Upper lobe of right lung (tissue), 1 donor: Measurements from ENCODE around the gene AMDHD2. TPM values are rescaled to one million over a fixed set of nuclear protein-coding genes. Genes with fewer than 3 reads are reported as not detected.
"Not testable (repeated sequence)": the region's sequence is repeated elsewhere in the genome, so short reads cannot be mapped to it uniquely, and the experiment has no call there.

Source experiments
- ATAC-seq: fragments of 200-7000 bp; cut with Tn5 transposase; one replicate; pipeline ENCODE4 v1.9.1; 2020; ENCODE audit warnings: mild to moderate bottlenecking, moderate library complexity
- DNase-seq: peaks from one replicate; pipeline ENCODE4 v3.0.0-alpha.2; 2020
- H3K27ac ChIP-seq: fragments of 200-600 bp; one replicate; pipeline ENCODE4 v1.8.0; 2022
- H3K27me3 ChIP-seq: fragments of 200-600 bp; one replicate; pipeline ENCODE4 v1.8.0; 2022; ENCODE audit warnings: mild to moderate bottlenecking
- H3K36me3 ChIP-seq: fragments of 200-600 bp; one replicate; pipeline ENCODE4 v1.8.0; 2022
- H3K4me1 ChIP-seq: fragments of 200-600 bp; one replicate; pipeline ENCODE4 v1.8.0; 2022
- H3K4me3 ChIP-seq: fragments of 200-600 bp; one replicate; pipeline ENCODE4 v1.8.0; 2022; ENCODE audit warnings: mild to moderate bottlenecking
- H3K9me3 ChIP-seq: fragments of 200-600 bp; one replicate; pipeline ENCODE4 v1.8.0; 2022
- intact Hi-C: fragments of 100-400 bp; cut with DNase I; formaldehyde crosslinking; loops from one replicate; pipeline ENCODE4 v1.11.0; 2022
- total RNA-seq: library from RNA; stranded (reverse); fragmentation: NEBNext Ultra II Directional; extraction: Animal tissue kit (Norgen Biotek cat#: 25700); gene quantifications from one replicate; pipeline ENCODE4 v1.2.1, GENCODE V29; 2021
- TF ChIP-seq, protein P1 (sequence below): fragments of 200-600 bp; IDR thresholded peaks from one replicate; pipeline ENCODE4 v1.8.0; 2022; ENCODE audit warnings: antibody characterized with exemption
- donor health status: DM: no; HTN: yes; CAD: no; lungs with severe emphysema.

Gene AMDHD2
- total RNA-seq, 1 donor from 2014 or later, result 61.7 TPM

DNA sequence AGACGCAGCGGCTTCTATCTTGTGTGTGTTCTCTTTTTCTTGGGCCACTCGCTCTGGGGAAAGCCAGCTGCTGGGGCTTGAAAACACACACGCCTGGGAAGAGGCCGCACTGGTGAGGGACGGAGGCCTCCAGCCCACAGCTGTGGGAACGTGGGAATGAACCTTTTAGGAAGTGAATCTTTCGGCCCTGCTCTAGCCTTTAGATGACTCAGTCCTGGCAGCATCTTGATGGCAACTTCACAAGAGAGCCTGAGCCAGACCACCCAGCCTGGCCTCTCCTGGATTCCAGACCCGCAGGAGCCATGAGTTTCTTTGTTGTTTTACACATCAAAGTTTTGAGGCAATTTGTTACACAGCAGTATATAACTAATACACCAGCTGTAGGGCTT lies 15.4 kb downstream of the AMDHD2 start:
- Histone ChIP-seq H3K27me3 (no peaks in the 10 kb centered on the region), H3K27ac (peak overlapping the region; percentile 56), H3K36me3 (peaks cover 4% of the 10 kb centered on the region), H3K4me3 (no peak overlapping the region), H3K9me3 (no peaks in the 10 kb centered on the region), H3K4me1 (peaks cover 36% of the 10 kb centered on the region)
- no peak for ATAC-seq
- DNase-seq, result peak; percentile 69
- TF ChIP-seq, protein P1, sequence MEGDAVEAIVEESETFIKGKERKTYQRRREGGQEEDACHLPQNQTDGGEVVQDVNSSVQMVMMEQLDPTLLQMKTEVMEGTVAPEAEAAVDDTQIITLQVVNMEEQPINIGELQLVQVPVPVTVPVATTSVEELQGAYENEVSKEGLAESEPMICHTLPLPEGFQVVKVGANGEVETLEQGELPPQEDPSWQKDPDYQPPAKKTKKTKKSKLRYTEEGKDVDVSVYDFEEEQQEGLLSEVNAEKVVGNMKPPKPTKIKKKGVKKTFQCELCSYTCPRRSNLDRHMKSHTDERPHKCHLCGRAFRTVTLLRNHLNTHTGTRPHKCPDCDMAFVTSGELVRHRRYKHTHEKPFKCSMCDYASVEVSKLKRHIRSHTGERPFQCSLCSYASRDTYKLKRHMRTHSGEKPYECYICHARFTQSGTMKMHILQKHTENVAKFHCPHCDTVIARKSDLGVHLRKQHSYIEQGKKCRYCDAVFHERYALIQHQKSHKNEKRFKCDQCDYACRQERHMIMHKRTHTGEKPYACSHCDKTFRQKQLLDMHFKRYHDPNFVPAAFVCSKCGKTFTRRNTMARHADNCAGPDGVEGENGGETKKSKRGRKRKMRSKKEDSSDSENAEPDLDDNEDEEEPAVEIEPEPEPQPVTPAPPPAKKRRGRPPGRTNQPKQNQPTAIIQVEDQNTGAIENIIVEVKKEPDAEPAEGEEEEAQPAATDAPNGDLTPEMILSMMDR, result no peak
- intact Hi-C loops, result no loop called here

DNA sequence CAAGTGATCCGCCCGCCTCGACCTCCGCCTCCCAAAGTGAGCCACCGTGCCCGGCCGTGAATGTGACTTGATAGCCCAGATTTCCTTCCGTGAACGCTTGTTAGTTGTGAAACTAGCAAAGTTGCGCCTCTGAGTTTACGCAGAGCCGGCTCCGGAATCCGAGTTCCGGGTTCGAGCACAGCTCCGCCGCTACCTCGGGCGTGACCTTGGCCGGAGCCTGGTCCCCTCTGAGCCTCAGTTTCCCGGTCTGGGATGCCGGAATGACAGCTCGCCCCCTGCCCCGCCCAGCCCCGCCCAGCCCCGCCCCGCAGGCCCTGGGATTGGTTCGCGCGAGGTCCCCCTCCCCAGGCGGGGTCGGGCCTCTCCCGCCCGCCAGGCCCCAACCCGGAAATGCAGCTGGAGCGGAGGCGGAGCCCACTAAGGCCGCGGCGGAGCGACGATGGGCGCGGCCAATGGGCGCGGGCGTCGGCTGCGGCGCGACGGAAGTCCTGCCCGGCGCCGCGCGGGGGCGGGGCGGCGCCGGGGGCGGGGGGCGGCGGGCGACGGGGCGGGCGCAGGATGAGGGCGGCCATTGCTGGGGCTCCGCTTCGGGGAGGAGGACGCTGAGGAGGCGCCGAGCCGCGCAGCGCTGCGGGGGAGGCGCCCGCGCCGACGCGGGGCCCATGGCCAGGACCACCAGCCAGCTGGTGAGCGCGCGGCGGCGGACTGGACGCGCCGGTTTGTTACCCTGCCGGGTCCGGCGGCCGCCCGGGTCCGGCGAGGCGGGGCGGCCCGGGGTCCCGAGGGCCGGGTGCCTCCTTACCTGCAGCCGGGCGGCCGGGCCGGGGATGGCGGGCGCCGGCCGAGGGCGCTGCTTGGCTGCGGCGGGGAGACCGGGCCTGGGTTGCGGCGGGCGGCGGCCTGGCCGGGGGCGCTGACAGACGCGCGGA lies 17.5 kb downstream of the AMDHD2 start, which contains the start of gene PDPK1:
Gene PDPK1 (plus strand): TSS at position 571 of the 929 bp plus-strand sequence. CDS start 92 bp downstream, at position 663.
- Histone ChIP-seq H3K9me3 (no peaks in the 10 kb centered on the region), H3K4me3 (peak within 1 kb of the TSS; percentile 67), H3K4me1 (peaks cover 39% of the 10 kb centered on the region), H3K36me3 (peaks cover 4% of the 10 kb centered on the region), H3K27ac (peak within 1 kb of the TSS; percentile 87), H3K27me3 (no peaks in the 10 kb centered on the region)
- DNase-seq (peak; percentile 97), ATAC-seq (peak; percentile 93)
- TF ChIP-seq, protein P1, result no peak
- intact Hi-C loops, result no loop called here

DNA sequence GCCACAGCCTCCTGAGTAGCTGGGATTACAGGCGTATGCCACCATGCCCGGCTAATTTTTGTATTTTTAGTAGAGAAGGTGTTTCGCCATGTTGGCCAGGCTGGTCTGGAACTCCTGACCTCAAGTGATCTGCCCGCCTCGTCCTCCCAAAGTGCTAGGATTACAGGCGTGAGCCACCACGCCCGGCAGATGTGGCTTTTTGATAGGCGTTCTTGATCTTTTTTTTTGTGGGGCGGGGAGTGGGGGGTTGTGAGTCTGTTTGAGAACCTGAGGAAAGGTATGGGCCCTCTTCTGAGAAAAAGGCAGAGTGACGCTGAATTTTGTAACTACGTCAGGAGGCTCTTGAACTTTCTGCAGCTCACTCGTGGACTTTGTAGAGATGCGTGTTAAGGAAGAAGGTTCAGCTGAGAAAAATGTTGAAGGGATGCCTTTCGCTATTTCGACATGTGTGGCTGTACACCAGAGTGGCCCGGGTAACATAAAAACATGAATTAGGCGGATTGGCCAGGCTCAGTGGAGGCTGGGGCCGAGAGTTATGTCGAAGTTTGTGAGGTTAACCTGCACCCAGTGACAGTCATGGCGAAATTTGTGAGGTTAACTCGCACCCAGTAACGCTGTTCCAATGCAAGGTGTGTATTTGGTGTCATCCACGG lies 19.1 kb downstream of the AMDHD2 start:
- H3K9me3 ChIP-seq, DNase-seq, H3K36me3 ChIP-seq, ATAC-seq, H3K27ac ChIP-seq, intact Hi-C loops, H3K27me3 ChIP-seq: not testable (repeated sequence)
- Histone ChIP-seq H3K4me1 (peaks cover 39% of the 10 kb centered on the region), H3K4me3 (peak overlapping the region; percentile 53)

DNA sequence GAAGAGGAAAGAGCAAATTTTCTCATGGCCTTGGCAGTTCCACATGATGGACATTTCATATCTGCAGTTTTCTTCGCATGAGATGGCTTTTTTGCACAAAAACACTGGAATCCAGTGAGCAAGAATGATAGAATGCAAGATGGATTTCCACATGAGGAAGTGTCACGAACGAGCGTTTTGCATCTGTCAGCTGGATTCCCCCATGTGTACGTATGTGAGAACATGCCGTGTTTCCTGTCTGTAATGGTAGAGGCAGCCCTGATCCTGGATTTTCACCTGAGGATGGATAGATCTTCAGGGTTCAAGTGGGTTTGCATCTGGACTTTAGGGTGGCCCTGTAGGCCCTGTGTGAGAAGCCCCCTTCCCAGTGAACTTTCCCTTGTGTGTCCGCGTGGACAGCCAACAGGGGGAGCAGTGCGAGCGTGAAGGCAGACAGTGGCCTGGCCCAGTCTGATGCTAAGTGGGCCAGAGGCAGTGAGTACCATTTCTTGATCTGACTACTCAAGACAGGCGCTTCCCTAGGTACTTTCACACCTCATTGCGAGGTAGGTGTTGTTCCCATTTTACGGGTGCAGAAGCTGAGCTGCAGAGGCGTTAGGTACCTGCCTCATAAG lies 19.8 kb downstream of the AMDHD2 start:
- H3K4me3 ChIP-seq, H3K9me3 ChIP-seq, H3K27me3 ChIP-seq, ATAC-seq, H3K27ac ChIP-seq, H3K36me3 ChIP-seq, intact Hi-C loops: not testable (repeated sequence)
- TF ChIP-seq, protein P1, result peak; percentile 45
- peak; percentile 71 for DNase-seq
- peaks cover 39% of the 10 kb centered on the region for H3K4me1 ChIP-seq

DNA sequence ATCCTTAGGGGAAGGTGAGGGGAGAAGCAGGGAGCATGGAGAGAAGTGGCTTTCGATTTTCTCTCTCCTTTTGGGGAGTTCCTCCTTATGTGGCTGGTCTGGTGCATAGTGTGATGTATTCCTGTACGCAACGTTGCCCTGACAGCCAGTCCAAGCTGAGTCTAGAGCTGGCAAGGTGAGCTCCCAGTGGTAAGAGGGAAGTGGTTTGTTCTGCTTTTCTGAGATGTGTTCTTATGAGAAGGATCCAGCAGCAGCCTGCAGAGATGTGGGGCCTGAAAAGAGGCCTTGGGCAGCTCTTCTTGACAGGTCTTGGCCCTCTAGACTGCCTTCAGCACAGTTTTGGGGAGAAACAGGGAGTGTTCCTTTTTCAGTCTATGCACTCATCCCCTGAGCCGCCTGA lies 20.7 kb downstream of the AMDHD2 start:
- H3K9me3 ChIP-seq, H3K4me3 ChIP-seq, DNase-seq, H3K36me3 ChIP-seq, ATAC-seq, H3K27me3 ChIP-seq, H3K27ac ChIP-seq, intact Hi-C loops: not testable (repeated sequence)
- H3K4me1 ChIP-seq, result peaks cover 39% of the 10 kb centered on the region

GRCh38 chr16:2541409-2541808 lies 21.2 kb downstream of the AMDHD2 start:
- ATAC-seq, H3K4me3 ChIP-seq, H3K27ac ChIP-seq, H3K36me3 ChIP-seq, intact Hi-C loops, H3K9me3 ChIP-seq, H3K27me3 ChIP-seq: not testable (repeated sequence)
- DNase-seq, result peak; percentile 53
- H3K4me1 ChIP-seq, result peaks cover 34% of the 10 kb centered on the region

- ATAC-seq, result not testable (repeated sequence)
Measured at GRCh38 chr16:2543771-2544170, 23.6 kb downstream of the AMDHD2 start.

GRCh38 chr16:2550283-2550878 lies 30.2 kb downstream of the AMDHD2 start:
- H3K36me3 ChIP-seq, H3K27ac ChIP-seq: not testable (repeated sequence)
- ATAC-seq, result peak; percentile 68

More at GRCh38 chr16:2543771-2544170, 23.6 kb downstream of the AMDHD2 start:
- DNase-seq, H3K27me3 ChIP-seq, intact Hi-C loops, H3K27ac ChIP-seq, H3K36me3 ChIP-seq, H3K9me3 ChIP-seq, H3K4me3 ChIP-seq: not testable (repeated sequence)
- peaks cover 24% of the 10 kb centered on the region for H3K4me1 ChIP-seq

More at GRCh38 chr16:2550283-2550878, 30.2 kb downstream of the AMDHD2 start:
- intact Hi-C loops, H3K9me3 ChIP-seq, H3K4me1 ChIP-seq, H3K4me3 ChIP-seq, DNase-seq, H3K27me3 ChIP-seq: not testable (repeated sequence)
